GM19238 (cell line): ENCODE data around the gene RPLP2.

Source experiments
- DNase-seq: peaks from one replicate; pipeline ENCODE4 v3.0.0; 2011; ENCODE audit warnings: low spot score; ENCODE audit not compliant: insufficient read length

The RPLP2 gene

GRCh38 chr11:803770-804598 is 5.8 kb upstream of the RPLP2 start:
- DNase-seq: no peak

DNA sequence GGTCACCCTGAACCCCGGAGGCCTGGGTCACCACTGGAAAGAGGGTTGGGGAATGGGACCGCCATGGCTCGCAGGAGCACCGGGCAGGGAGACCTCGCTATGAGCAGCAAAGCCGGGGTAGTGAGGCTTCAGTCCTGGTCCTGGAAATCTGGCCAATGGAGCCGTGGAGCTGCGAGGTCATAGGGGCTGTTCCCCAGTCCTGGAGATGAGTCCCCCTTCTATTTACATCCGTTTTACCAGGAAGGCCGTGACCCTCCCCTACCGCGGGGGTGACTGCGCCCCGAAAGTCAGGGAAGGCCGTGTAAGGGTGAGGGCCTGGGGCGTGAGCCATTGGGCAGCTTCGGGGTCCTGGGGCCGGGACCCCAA is 5.2 kb upstream of the RPLP2 start:
- no peak for DNase-seq

DNA sequence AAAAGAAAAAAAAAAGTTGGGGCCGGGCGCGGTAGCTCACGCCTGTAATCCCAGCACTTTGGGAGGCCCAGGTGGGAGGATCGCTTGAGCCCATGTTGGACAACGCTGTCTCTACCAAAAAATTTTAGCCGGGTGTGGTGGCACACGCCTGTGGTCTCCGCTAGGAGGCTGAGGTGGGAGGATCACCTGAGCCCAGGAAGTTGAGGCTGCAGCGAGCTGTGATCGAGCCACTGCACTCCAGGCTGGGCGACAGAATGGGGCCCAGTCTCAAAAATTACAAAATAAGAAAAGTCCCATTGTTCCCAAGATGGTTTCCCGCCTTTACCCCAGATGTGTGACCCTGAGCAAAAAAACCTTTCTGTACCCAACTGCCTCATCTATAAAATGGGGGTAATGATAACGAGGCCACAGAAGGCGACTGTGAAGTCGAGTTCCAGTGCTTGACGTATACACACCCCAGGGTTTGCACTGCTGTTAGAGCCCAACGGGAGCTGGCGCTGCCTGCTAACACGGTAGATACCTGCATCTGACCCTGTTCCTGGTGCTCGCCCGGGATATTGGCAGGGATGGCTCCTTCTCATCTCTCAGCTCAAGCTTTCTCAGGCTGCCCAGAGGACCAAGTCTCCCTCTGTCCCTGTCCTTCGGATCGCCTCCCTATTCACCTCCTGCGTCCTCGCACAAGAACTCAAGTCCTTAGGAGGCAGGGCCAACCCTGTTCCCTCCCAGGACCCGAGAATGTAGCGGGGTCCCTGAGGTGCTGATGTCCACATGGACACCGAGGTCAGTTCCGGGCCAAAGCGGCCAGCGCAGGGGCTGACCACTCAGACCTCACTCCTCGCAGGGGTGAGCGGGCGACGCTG is 1.1 kb upstream of the RPLP2 start:
- DNase-seq: no peak

- no peak for DNase-seq
Observed at GRCh38 chr11:810040-810567, 337 bp downstream of the RPLP2 start.

- DNase-seq: no peak
Observed at GRCh38 chr11:811446-812245, 1.9 kb downstream of the RPLP2 start.

GRCh38 chr11:812390-812789 is 2.6 kb downstream of the RPLP2 start:
- DNase-seq: no peak

DNA sequence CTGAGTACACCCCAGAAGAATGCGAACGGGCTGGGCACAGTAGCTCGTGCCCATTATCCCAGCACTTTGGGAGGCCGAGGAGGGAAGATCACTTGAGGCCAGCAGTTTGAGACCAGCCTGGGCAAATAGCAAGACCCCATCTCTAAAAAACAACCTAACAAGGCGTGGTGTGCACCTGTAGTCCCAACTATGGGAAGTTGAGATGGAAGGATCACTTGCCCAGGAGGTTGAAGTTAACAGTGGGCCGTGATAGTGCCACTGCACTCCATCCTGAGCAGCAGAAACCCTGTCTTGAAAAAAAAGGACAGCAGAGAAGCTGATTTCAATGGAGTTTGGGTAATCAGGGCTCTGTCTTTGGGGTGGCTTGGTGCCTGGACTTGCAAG is 3.3 kb downstream of the RPLP2 start:
- DNase-seq: no peak

DNA sequence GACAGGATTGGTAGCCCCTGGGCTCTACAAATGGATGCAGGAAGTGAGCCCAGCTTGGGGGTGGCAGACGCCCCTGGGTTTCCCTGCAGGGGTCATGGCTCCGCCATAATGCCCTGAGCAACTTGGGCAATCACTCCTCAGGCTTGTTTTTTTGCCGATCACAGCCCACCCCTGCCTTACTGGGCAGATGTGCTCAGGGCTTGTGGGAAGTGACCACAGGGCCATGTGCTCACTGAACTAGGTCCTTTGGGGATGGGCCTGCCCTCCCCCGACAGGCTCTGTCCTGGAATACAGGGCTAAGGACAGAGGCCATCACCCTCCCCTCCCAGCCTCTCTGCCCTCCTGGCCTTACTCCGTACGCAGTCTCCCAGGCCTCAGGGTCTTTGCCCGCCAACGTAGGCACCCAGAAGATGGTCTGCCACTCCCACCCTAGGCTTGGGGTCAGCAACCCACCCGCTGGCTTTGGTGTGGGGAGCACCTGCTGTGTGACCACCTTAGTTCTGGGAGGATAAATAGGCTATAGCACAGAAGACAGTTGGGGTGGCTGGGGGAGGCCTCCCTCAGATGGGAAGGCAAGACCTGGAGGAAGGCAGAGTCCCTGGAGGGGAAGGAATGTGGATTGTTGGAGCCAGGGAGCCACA is 3.8 kb downstream of the RPLP2 start:
- DNase-seq: no peak

GRCh38 chr11:815675-816432 is 6.1 kb downstream of the RPLP2 start:
- DNase-seq: no peak

- no peak for DNase-seq
Observed at GRCh38 chr11:816433-816779, 6.6 kb downstream of the RPLP2 start.

- DNase-seq: no peak
Observed at GRCh38 chr11:818396-819128, 8.8 kb downstream of the RPLP2 start, which contains the start of gene PNPLA2. Gene PNPLA2 (plus strand): TSS chr11:818914. CDS start chr11:819719, 805 bp downstream.

DNA sequence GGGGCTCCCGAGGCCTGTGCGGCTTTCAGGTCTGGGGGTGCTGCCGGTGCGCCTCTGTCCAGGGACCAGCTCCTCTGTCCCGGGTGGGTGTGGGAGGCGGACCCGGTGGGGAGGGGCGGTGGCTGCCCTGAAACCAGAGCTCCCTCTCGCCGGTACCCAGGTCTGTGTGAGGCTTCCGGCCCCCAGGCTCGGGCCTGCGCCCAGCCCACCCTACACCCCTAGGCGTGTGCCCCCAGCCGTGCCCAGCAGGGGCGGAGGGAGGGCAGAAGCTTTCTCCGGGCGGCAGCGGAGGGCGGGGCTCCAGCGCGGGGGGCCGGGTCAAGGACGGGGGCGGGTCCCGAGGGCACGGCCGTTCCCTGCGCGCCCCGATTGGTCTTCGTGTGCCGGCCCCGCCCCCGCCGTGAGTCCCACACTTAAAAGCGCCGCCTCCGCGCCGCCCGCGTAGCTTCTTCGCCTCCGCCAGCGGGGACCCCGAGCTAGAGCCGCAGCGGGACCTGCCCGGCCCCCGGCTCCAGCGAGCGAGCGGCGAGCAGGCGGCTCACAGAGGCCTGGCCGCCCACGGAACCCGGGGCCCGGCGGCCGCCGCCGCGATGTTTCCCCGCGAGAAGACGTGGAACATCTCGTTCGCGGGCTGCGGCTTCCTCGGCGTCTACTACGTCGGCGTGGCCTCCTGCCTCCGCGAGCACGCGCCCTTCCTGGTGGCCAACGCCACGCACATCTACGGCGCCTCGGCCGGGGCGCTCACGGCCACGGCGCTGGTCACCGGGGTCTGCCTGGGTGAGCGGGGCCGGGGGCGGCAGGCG is 9.6 kb downstream of the RPLP2 start:
- peak; percentile 95 for DNase-seq

GRCh38 chr11:819943-820649 is 10.3 kb downstream of the RPLP2 start:
- peak; percentile 96 for DNase-seq

DNA sequence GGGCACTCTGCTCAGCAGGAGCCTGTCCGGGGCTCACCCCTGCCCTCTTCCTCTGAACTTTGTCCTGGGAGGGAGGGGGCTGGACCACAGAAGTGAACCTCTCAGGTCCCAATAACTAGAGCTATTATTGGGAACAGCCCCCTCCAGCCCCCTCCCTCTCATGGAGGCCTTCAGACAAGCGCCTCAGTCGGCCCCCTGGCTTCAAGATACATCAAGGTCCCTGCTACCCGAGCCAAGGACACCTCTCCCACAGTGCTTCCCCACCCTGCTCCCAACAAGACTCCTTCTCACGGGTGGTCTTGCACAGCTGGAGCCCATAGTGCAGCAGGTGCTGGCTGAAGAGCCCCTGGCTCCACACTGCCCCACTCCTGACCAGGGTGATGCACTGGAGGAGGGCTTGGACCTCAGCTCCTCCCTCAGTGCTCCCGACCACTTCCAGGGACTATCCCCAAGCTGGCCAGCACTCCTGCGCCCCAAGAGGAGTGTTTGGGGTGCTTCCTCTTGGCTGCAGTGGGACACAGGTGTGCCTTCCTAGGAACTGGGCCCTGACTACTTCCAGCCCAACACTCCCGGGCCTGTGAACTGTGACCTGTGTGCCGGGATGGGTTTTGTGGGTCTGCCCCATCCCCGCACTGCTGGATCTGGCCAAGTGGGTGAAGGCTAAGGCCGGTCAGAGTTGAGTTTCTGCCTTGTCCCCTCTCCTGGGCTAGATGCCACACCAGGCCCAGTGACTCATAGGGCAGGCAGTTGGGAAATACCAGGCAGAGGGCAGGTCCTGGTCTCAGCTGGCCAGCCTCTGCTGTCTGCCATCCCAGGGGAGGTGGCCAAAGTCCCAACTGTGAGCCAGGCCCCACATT is 11.1 kb downstream of the RPLP2 start:
- no peak for DNase-seq

GRCh38 chr11:821512-822371 is 12.0 kb downstream of the RPLP2 start:
- DNase-seq: no peak
